Subcutaneous abdominal adipose tissue (tissue), 5 donors: ENCODE results near the gene MELK.
"Not testable (repeated sequence)": the region's sequence is repeated elsewhere in the genome, so short reads cannot be mapped to it uniquely, and the experiment has no call there.

Experiments used
- H3K27ac ChIP-seq: one replicate; pipeline ENCODE4 v1.7.0; 2013; ENCODE audit warnings: low read depth, mild to moderate bottlenecking, inconsistent platforms, low read length, moderate library complexity
- H3K27me3 ChIP-seq, 5 donors: one replicate each; pipeline ENCODE4 v1.7.0; 2013; ENCODE audit warnings: low read length in 5 of 5, inconsistent platforms in 1 of 5; ENCODE audit not compliant: control insufficient read depth in 5 of 5, insufficient read depth in 4 of 5
- H3K36me3 ChIP-seq, 5 donors: one replicate each; pipeline ENCODE4 v1.7.0; 2013; ENCODE audit warnings: low read length in 5 of 5; ENCODE audit not compliant: control insufficient read depth in 5 of 5, insufficient read depth in 5 of 5
- H3K4me1 ChIP-seq, 5 donors: one replicate each; pipeline ENCODE4 v1.7.0; 2013; ENCODE audit warnings: low read length in 5 of 5, mild to moderate bottlenecking in 3 of 5, moderate library complexity in 1 of 5; ENCODE audit not compliant: control insufficient read depth in 5 of 5, insufficient read depth in 5 of 5
- H3K4me3 ChIP-seq, 5 donors: one replicate each; pipeline ENCODE4 v1.7.0; 2013; ENCODE audit warnings: low read length in 5 of 5, low read depth in 1 of 5
- H3K9ac ChIP-seq, 5 donors: one replicate each; pipeline ENCODE4 v1.7.0; 2013; ENCODE audit warnings: low read length in 5 of 5, mild to moderate bottlenecking in 4 of 5, moderate library complexity in 3 of 5
- H3K9me3 ChIP-seq, 5 donors: one replicate each; pipeline ENCODE4 v1.7.0; 2013; ENCODE audit warnings: low read length in 5 of 5; ENCODE audit not compliant: control insufficient read depth in 5 of 5
- donor health status: healthy.
- donor health status: healthy.
- donor health status: healthy.
- donor health status: healthy.
- donor health status: healthy.

Gene MELK

GRCh38 chr9:36572515-36573418 lies at the start of gene MELK:
TSS of gene MELK (plus strand) at chr9:36572895. CDS start at chr9:36581682, 8,787 bp downstream.
- peak within 1 kb of the TSS; percentile 93 to 96 (median 96) for H3K4me3 ChIP-seq
- H3K9ac ChIP-seq, result peak within 1 kb of the TSS; percentile 71 to 91 (median 86)
- H3K36me3 ChIP-seq, result no peaks in the 10 kb centered on the region
- H3K9me3 ChIP-seq, result no peaks in the 10 kb centered on the region
- H3K27ac ChIP-seq, result peak within 1 kb of the TSS; percentile 27
- no peaks in the 10 kb centered on the region for H3K27me3 ChIP-seq
- H3K4me1 ChIP-seq, result peaks cover 0 to 17% (median 12%) of the 10 kb centered on the region in 5 donors

- no peaks in the 10 kb centered on the region for H3K36me3 ChIP-seq
- H3K4me1 ChIP-seq, result no peaks in the 10 kb centered on the region
- H3K9me3 ChIP-seq, result no peaks in the 10 kb centered on the region
- no peak overlapping the region for H3K27ac ChIP-seq
- no peak overlapping the region for H3K4me3 ChIP-seq
- H3K27me3 ChIP-seq, result no peaks in the 10 kb centered on the region
- H3K9ac ChIP-seq, result no peak overlapping the region
Observed at GRCh38 chr9:36530224-36530623, 42.5 kb upstream of the MELK start.

GRCh38 chr9:36532353-36532752 lies 40.3 kb upstream of the MELK start:
- no peaks in the 10 kb centered on the region for H3K9me3 ChIP-seq
- no peak overlapping the region for H3K4me3 ChIP-seq
- H3K4me1 ChIP-seq, result no peaks in the 10 kb centered on the region
- H3K36me3 ChIP-seq, result no peaks in the 10 kb centered on the region
- no peak overlapping the region for H3K27ac ChIP-seq
- H3K27me3 ChIP-seq, result no peaks in the 10 kb centered on the region
- no peak overlapping the region for H3K9ac ChIP-seq

DNA sequence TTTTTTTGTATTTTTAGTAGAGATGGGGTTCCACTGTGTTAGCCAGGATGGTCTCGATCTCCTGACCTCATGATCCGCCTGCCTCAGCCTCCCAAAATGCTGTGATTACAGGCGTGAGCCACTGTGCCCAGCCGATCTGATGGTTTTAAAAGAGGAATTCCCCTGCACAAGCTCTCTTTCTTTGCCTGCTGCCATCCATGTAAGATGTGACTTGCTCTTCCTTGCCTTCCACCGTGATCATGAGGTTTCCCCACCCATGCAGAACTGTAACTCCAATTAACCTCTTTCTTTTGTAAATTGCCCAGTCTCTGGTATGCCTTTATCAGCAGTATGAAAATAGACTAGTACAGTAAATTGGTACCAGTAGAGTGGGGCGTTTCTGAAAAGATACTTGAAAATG lies 39.0 kb upstream of the MELK start:
- H3K27ac ChIP-seq, H3K4me3 ChIP-seq, H3K4me1 ChIP-seq, H3K27me3 ChIP-seq, H3K36me3 ChIP-seq, H3K9ac ChIP-seq, H3K9me3 ChIP-seq: not testable (repeated sequence)

DNA sequence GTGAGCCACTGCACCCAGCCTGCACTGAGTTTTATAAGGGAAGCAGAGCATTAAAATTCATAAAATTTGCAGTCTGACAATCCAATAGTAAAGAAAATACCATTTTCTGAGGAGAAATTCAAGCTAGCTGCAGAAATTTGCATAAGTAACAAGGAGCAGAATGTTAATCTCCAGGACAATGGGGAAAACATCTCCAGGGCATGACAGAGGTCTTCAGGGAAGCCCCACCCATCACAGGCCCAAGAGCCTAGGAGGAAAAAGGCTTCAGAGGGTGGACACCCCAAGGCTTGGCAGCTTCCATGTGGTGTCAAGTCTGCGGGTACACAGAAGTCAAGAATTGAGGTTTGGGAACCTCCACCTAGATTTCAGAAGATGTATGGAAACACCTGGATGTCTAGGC lies 37.6 kb upstream of the MELK start:
- Histone ChIP-seq H3K9me3 (no peaks in the 10 kb centered on the region), H3K9ac (no peak overlapping the region), H3K27me3 (no peaks in the 10 kb centered on the region), H3K4me1 (no peaks in the 10 kb centered on the region), H3K4me3 (no peak overlapping the region), H3K36me3 (no peaks in the 10 kb centered on the region), H3K27ac (no peak overlapping the region)

- Histone ChIP-seq H3K4me1 (no peaks in the 10 kb centered on the region), H3K36me3 (no peaks in the 10 kb centered on the region), H3K9ac (no peak overlapping the region), H3K9me3 (no peaks in the 10 kb centered on the region), H3K4me3 (no peak overlapping the region), H3K27ac (no peak overlapping the region), H3K27me3 (no peaks in the 10 kb centered on the region)
Observed at GRCh38 chr9:36537861-36538260, 34.8 kb upstream of the MELK start.

GRCh38 chr9:36542355-36542754 lies 30.3 kb upstream of the MELK start:
- Histone ChIP-seq H3K27me3 (no peaks in the 10 kb centered on the region), H3K4me3 (no peak overlapping the region), H3K27ac (no peak overlapping the region), H3K4me1 (peaks cover 0 to 5% (median 0%) of the 10 kb centered on the region in 5 donors), H3K9ac (no peak overlapping the region), H3K9me3 (no peaks in the 10 kb centered on the region), H3K36me3 (no peaks in the 10 kb centered on the region)

- H3K27me3 ChIP-seq, result no peaks in the 10 kb centered on the region
- no peaks in the 10 kb centered on the region for H3K9me3 ChIP-seq
- H3K27ac ChIP-seq, result no peak overlapping the region
- no peak overlapping the region for H3K4me3 ChIP-seq
- H3K4me1 ChIP-seq, result peaks cover 0 to 5% (median 0%) of the 10 kb centered on the region in 5 donors
- no peaks in the 10 kb centered on the region for H3K36me3 ChIP-seq
- H3K9ac ChIP-seq, result no peak overlapping the region
Observed at GRCh38 chr9:36543916-36544315, 28.8 kb upstream of the MELK start.

GRCh38 chr9:36547598-36547997 lies 25.1 kb upstream of the MELK start:
- no peak overlapping the region for H3K27ac ChIP-seq
- H3K27me3 ChIP-seq, result no peaks in the 10 kb centered on the region
- H3K9ac ChIP-seq, result no peak overlapping the region
- peaks cover 0 to 5% (median 0%) of the 10 kb centered on the region in 5 donors for H3K4me1 ChIP-seq
- H3K9me3 ChIP-seq, result no peaks in the 10 kb centered on the region
- no peaks in the 10 kb centered on the region for H3K36me3 ChIP-seq
- H3K4me3 ChIP-seq, result no peak overlapping the region

DNA sequence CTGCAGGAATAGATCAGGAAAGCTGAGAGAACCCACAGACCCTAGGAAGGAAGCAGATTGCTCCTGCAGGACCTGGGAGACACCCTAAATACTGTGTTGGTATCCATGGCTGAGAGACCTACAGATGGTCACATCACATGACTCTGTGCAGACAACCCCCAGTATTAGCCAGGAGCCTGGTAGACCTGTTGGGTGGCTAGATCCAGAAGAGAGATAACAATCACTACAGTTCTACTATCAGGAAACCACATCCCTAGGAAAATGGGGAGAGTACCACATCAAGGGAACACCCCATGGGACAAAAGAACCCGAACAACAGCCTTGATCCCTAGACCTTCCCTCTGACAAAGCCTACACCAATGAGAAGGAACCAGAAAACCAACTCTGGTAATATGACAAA lies 24.2 kb upstream of the MELK start:
- no peaks in the 10 kb centered on the region for H3K27me3 ChIP-seq
- H3K4me1 ChIP-seq, result peaks cover 0 to 5% (median 0%) of the 10 kb centered on the region in 5 donors
- H3K27ac ChIP-seq, result no peak overlapping the region
- no peaks in the 10 kb centered on the region for H3K36me3 ChIP-seq
- no peak overlapping the region for H3K4me3 ChIP-seq
- H3K9me3 ChIP-seq, result no peaks in the 10 kb centered on the region
- no peak overlapping the region for H3K9ac ChIP-seq
